Brain microvascular endothelial cell (primary cell): ENCODE results near the gene CHCHD3.

Source experiments
- DNase-seq: peaks from one replicate; pipeline ENCODE4 v3.0.0-alpha.2; 2020
- H3K27ac ChIP-seq: fragments of 250-450 bp; sonication (Bioruptor Pico); 2 replicates; pipeline ENCODE4 v1.5.1; 2020; ENCODE audit warnings: mild to moderate bottlenecking, moderate library complexity
- H3K27me3 ChIP-seq: fragments of 250-450 bp; sonication (Bioruptor Pico); replicated peaks from 2 replicates; pipeline ENCODE4 v1.5.1; 2020; ENCODE audit warnings: mild to moderate bottlenecking
- H3K36me3 ChIP-seq: fragments of 250-450 bp; sonication (Bioruptor Pico); replicated peaks from 2 replicates; pipeline ENCODE4 v1.5.1; 2020; ENCODE audit warnings: mild to moderate bottlenecking
- H3K4me3 ChIP-seq: 2 replicates; pipeline ENCODE4 v1.5.1; 2011; ENCODE audit warnings: low read depth, mild to moderate bottlenecking, control low read depth, low read length, moderate library complexity
- in situ Hi-C: cut with HindIII; loops from 2 replicates; pipeline ENCODE4 v1.10.0; 2017; ENCODE audit warnings: low sequenced_read_pairs, low pct_ligation_motif_present
- TF ChIP-seq, protein P1 (sequence below): IDR thresholded peaks from 2 replicates; pipeline ENCODE4 v1.5.1; 2011; ENCODE audit warnings: low read depth, mild to moderate bottlenecking, moderate library complexity, low read length, control low read depth, inconsistent platforms; ENCODE audit errors: missing control alignments

CHCHD3 gene

DNA sequence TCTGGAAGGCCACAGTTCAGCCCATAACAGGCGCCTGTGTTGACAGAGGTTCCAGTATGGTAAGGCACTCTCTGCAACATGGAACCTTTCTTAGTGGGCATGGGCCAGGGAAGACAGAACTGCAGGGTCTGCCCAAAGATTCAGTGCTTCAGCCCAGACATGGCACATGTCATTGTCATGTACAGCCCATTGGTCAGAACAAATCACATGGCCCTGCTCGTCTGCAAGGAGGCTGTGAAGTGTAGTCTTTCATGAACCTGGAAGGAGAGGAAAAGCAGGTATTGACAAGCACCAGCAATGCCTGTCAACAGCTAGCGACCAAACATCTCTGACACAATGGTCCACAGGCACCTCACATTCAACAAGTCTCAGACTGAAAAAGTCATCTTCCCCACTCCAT, 30.4 kb upstream of the CHCHD3 start:
- in situ Hi-C loops = no loop called here
- Histone ChIP-seq H3K27me3 (peaks cover 2% of the 10 kb centered on the region), H3K36me3 (no peaks in the 10 kb centered on the region), H3K4me3 (no peak overlapping the region), H3K27ac (no peak overlapping the region)
- TF ChIP-seq, protein P1, sequence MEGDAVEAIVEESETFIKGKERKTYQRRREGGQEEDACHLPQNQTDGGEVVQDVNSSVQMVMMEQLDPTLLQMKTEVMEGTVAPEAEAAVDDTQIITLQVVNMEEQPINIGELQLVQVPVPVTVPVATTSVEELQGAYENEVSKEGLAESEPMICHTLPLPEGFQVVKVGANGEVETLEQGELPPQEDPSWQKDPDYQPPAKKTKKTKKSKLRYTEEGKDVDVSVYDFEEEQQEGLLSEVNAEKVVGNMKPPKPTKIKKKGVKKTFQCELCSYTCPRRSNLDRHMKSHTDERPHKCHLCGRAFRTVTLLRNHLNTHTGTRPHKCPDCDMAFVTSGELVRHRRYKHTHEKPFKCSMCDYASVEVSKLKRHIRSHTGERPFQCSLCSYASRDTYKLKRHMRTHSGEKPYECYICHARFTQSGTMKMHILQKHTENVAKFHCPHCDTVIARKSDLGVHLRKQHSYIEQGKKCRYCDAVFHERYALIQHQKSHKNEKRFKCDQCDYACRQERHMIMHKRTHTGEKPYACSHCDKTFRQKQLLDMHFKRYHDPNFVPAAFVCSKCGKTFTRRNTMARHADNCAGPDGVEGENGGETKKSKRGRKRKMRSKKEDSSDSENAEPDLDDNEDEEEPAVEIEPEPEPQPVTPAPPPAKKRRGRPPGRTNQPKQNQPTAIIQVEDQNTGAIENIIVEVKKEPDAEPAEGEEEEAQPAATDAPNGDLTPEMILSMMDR = no peak
- DNase-seq = no peak

DNA sequence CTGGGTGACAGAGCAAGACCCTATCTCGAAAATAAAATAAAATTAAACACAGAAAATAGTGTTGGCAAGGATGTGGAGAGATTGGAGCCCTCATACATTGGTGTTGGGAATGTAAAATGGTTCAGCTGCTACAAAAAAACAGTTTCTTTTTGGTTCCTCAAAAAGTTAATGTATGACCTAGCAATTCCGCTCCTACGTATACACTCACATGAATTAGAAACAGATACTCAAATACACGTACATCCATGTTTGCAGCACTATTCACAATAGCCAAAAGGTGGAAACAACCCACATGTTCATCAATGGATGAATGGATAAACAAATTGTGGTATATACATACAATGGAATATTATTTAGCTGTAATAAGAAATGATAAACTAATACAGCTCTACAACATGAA, 28.4 kb upstream of the CHCHD3 start:
- Histone ChIP-seq H3K36me3 (no peaks in the 10 kb centered on the region), H3K27me3 (peaks cover 2% of the 10 kb centered on the region), H3K4me3 (no peak overlapping the region), H3K27ac (no peak overlapping the region)
- TF ChIP-seq, protein P1 = no peak
- no peak for DNase-seq
- in situ Hi-C loops = no loop called here

DNA sequence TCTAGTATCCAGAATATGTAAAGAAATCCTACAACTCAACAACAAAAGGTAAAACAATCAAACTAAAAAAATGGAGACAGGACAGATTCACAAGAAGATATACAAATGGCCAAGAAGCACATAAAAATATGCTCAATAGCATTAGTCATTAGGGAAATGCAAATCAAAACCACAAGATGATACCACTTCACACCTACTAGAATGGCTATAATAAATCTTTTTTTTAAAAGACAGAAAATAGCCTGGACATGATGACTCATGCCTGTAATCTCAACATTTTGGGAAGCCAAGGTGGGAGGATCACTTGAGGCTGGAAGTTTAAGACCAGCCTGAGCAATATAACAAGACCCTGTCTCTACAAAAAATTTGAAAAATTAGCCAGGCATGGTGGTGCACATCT, 27.9 kb upstream of the CHCHD3 start:
- TF ChIP-seq, protein P1 = no peak
- DNase-seq = no peak
- no peaks in the 10 kb centered on the region for H3K36me3 ChIP-seq
- H3K27me3 ChIP-seq = peaks cover 2% of the 10 kb centered on the region
- in situ Hi-C loops = no loop called here
- H3K27ac ChIP-seq = no peak overlapping the region
- no peak overlapping the region for H3K4me3 ChIP-seq

DNA sequence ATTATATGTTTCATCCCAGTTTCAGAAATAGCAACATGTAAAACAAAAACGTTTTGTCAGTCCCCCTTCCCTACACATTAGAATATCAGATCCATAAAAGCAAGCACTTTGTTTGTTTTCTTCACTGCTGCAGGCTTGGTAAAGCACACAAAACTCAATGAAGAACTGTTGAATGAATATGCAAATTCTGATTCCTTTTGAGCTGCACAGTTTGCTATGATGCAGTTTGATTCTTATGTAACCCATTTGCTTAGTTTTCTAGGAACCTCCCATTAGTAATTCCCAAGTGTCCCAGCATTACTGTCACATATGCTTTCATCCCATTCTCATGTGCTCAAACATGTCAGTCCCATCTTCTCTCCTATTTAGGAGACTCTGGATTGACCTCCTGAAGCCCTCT, 26.1 kb upstream of the CHCHD3 start:
- in situ Hi-C loops = no loop called here
- no peak overlapping the region for H3K27ac ChIP-seq
- H3K36me3 ChIP-seq = no peaks in the 10 kb centered on the region
- TF ChIP-seq, protein P1 = no peak
- H3K4me3 ChIP-seq = no peak overlapping the region
- no peak for DNase-seq
- H3K27me3 ChIP-seq = no peaks in the 10 kb centered on the region

DNA sequence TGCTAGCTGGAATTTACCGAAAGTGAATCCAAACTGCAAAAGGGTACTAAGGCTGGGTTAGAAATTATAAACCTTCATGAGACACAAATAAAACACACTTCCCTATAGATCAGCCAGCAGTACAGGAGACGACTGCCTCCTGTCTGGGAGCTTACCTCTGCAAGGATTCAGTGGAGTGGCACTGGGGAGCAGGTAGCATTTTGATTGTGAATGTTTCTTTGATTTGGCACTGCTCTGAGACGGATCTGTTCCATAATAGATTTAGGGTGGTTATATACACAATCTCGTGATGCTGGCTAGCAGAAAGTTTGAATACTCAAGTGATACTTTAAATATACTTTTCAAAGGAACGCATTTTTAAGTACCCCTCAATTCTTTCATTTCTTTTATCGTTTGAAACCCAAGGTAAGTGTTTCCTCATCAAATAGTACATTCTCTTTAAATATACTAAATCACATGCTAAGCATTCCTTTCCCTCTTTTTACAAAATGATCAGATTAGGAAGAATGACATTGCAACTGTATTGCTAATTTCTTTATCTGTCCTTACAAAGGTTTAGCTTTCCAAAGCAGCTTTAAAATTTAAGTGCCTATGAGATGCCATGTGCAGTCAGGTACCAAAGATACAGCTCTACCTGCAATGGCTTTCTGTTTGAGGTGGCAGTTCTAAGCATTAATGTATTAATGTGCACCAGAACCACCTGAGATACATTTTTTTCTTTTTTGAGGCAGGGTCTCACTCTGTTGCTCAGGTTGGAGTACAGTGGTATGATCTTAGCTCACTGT, 20.6 kb upstream of the CHCHD3 start:
- H3K27me3 ChIP-seq = no peaks in the 10 kb centered on the region
- in situ Hi-C loops = no loop called here
- no peak overlapping the region for H3K4me3 ChIP-seq
- H3K27ac ChIP-seq = no peak overlapping the region
- TF ChIP-seq, protein P1 = no peak
- H3K36me3 ChIP-seq = no peaks in the 10 kb centered on the region
- DNase-seq = no peak
